ENCODE results near the gene PSMB3.

The PSMB3 gene

GRCh38 chr17:38719289-38719942 lies 33.1 kb upstream of the PSMB3 start:
- H3K4me1 ChIP-seq (ENCODE audit: insufficient read depth, low read length), result peaks cover 3% of the 10 kb centered on the region; the same call in 1 of the 2 replicates
- DNase-seq, result no peak
- H3K36me3 ChIP-seq (ENCODE audit: insufficient read depth, low read length), result peaks cover 85% of the 10 kb centered on the region
- H3K4me2 ChIP-seq (ENCODE audit: insufficient read depth, low read length), result no peak overlapping the region
- no peaks in the 10 kb centered on the region for H3K79me2 ChIP-seq (ENCODE audit: insufficient read depth, low read length)
- no peak for TF ChIP-seq CTCF (IDR thresholded peaks at IDR 0.05; ENCODE audit: borderline replicate concordance, extremely low read depth, low read length, poor library complexity, severe bottlenecking)
- H3K9ac ChIP-seq (ENCODE audit: low read depth, low read length), result no peak overlapping the region
- no peak overlapping the region for H2AFZ ChIP-seq (ENCODE audit: low read depth, low read length)
- peaks cover 9% of the 10 kb centered on the region; the same call in 1 of the 2 replicates for H4K20me1 ChIP-seq (ENCODE audit: insufficient read depth, low read length)
- no peak overlapping the region for H3K27ac ChIP-seq (ENCODE audit: low read length)
- no peak for ATAC-seq (ENCODE audit: insufficient read depth, low read depth)
- no peak overlapping the region for H3K4me3 ChIP-seq (ENCODE audit: low read depth in 1 of 2, low read length in 2 of 2)
- no peaks in the 10 kb centered on the region for H3K9me3 ChIP-seq (ENCODE audit: insufficient read depth, low read length, severe bottlenecking)
- no peaks in the 10 kb centered on the region for H3K27me3 ChIP-seq (ENCODE audit: insufficient read depth, low read length, poor library complexity)

- H3K4me1 ChIP-seq (ENCODE audit: insufficient read depth, low read length), result peaks cover 10% of the 10 kb centered on the region
- no peak for TF ChIP-seq CTCF (IDR thresholded peaks at IDR 0.05; ENCODE audit: borderline replicate concordance, extremely low read depth, low read length, poor library complexity, severe bottlenecking)
- peaks cover 9% of the 10 kb centered on the region; the same call in 1 of the 2 replicates for H4K20me1 ChIP-seq (ENCODE audit: insufficient read depth, low read length)
- H3K36me3 ChIP-seq (ENCODE audit: insufficient read depth, low read length), result peaks cover 86% of the 10 kb centered on the region
- DNase-seq, result no peak
- H3K4me2 ChIP-seq (ENCODE audit: insufficient read depth, low read length), result no peak overlapping the region
- H3K9ac ChIP-seq (ENCODE audit: low read depth, low read length), result no peak overlapping the region
- H3K27ac ChIP-seq (ENCODE audit: low read length), result no peak overlapping the region
- H3K79me2 ChIP-seq (ENCODE audit: insufficient read depth, low read length), result no peaks in the 10 kb centered on the region
- no peak for ATAC-seq (ENCODE audit: insufficient read depth, low read depth)
- H3K9me3 ChIP-seq (ENCODE audit: insufficient read depth, low read length, severe bottlenecking), result no peaks in the 10 kb centered on the region
- H2AFZ ChIP-seq (ENCODE audit: low read depth, low read length), result no peak overlapping the region
- no peaks in the 10 kb centered on the region for H3K27me3 ChIP-seq (ENCODE audit: insufficient read depth, low read length, poor library complexity)
- no peak overlapping the region for H3K4me3 ChIP-seq (ENCODE audit: low read depth in 1 of 2, low read length in 2 of 2)
Measured at GRCh38 chr17:38719943-38720641, 32.4 kb upstream of the PSMB3 start.

- H3K4me2 ChIP-seq (ENCODE audit: insufficient read depth, low read length), result no peak overlapping the region
- no peak overlapping the region for H3K9ac ChIP-seq (ENCODE audit: low read depth, low read length)
- H3K27ac ChIP-seq (ENCODE audit: low read length), result no peak overlapping the region
- no peaks in the 10 kb centered on the region for H3K27me3 ChIP-seq (ENCODE audit: insufficient read depth, low read length, poor library complexity)
- H4K20me1 ChIP-seq (ENCODE audit: insufficient read depth, low read length), result peaks cover 9% of the 10 kb centered on the region; the same call in 1 of the 2 replicates
- TF ChIP-seq EZH2 (IDR thresholded peaks at IDR 0.05; ENCODE audit: borderline replicate concordance, low read depth, low read length, severe bottlenecking) (no peak), CTCF (IDR thresholded peaks at IDR 0.05; ENCODE audit: borderline replicate concordance, extremely low read depth, low read length, poor library complexity, severe bottlenecking) (no peak)
- H2AFZ ChIP-seq (ENCODE audit: low read depth, low read length), result no peak overlapping the region
- no peak for ATAC-seq (ENCODE audit: insufficient read depth, low read depth)
- no peak overlapping the region for H3K4me3 ChIP-seq (ENCODE audit: low read depth in 1 of 2, low read length in 2 of 2)
- no peaks in the 10 kb centered on the region for H3K79me2 ChIP-seq (ENCODE audit: insufficient read depth, low read length)
- peaks cover 85% of the 10 kb centered on the region for H3K36me3 ChIP-seq (ENCODE audit: insufficient read depth, low read length)
- H3K9me3 ChIP-seq (ENCODE audit: insufficient read depth, low read length, severe bottlenecking), result no peaks in the 10 kb centered on the region
- no peak for DNase-seq
- peaks cover 18% of the 10 kb centered on the region for H3K4me1 ChIP-seq (ENCODE audit: insufficient read depth, low read length)
Measured at GRCh38 chr17:38720941-38721340, 31.6 kb upstream of the PSMB3 start.

Measured in DND-41 (cell line).